Endothelial cell (in vitro differentiated cells): ENCODE results near the gene ABHD16B. TPM values are rescaled to one million over a fixed set of nuclear protein-coding genes. Genes with fewer than 3 reads are reported as not detected.
"Not testable (repeated sequence)": the region's sequence is repeated elsewhere in the genome, so short reads cannot be mapped to it uniquely, and the experiment has no call there.

Experiments used
- DNase-seq: peaks from one replicate; pipeline ENCODE4 v3.0.0; 2021; ENCODE audit warnings: low spot score
- H3K27ac Mint-ChIP-seq: one replicate; pipeline ENCODE4 v1.8.0; 2021; ENCODE audit warnings: mixed read lengths, inconsistent platforms; ENCODE audit not compliant: unreplicated experiment
- H3K27me3 Mint-ChIP-seq: one replicate; pipeline ENCODE4 v1.8.0; 2021; ENCODE audit warnings: mild to moderate bottlenecking, moderate library complexity, mixed read lengths, inconsistent platforms; ENCODE audit not compliant: unreplicated experiment
- H3K36me3 Mint-ChIP-seq: one replicate; pipeline ENCODE4 v1.8.0; 2021; ENCODE audit warnings: mild to moderate bottlenecking, low read depth, mixed read lengths, inconsistent platforms; ENCODE audit not compliant: unreplicated experiment
- H3K4me1 Mint-ChIP-seq: one replicate; pipeline ENCODE4 v1.8.0; 2021; ENCODE audit warnings: mild to moderate bottlenecking, mixed read lengths, inconsistent platforms; ENCODE audit not compliant: unreplicated experiment
- H3K4me3 Mint-ChIP-seq: one replicate; pipeline ENCODE4 v1.8.0; 2021; ENCODE audit warnings: mild to moderate bottlenecking, mixed read lengths, inconsistent platforms; ENCODE audit not compliant: unreplicated experiment
- H3K9me3 Mint-ChIP-seq: one replicate; pipeline ENCODE4 v1.8.0; 2021; ENCODE audit warnings: mixed read lengths, inconsistent platforms; ENCODE audit not compliant: unreplicated experiment
- total RNA-seq: library from RNA; stranded (reverse); fragmentation: NEBNext Ultra II Directional; extraction: Animal tissue kit (Norgen Biotek cat#: 25700); gene quantifications from one replicate; pipeline ENCODE4 v1.2.1, GENCODE V29; 2021; ENCODE audit not compliant: unreplicated experiment
- TF ChIP-seq, protein P1 (sequence below): fragments of 200-600 bp; sonication (generic); IDR thresholded peaks from one replicate; pipeline ENCODE4 v1.5.0; 2021; ENCODE audit warnings: antibody characterized with exemption; ENCODE audit not compliant: unreplicated experiment

The ABHD16B gene
- total RNA-seq, 1 donor from 2014 or later = not detected

DNA sequence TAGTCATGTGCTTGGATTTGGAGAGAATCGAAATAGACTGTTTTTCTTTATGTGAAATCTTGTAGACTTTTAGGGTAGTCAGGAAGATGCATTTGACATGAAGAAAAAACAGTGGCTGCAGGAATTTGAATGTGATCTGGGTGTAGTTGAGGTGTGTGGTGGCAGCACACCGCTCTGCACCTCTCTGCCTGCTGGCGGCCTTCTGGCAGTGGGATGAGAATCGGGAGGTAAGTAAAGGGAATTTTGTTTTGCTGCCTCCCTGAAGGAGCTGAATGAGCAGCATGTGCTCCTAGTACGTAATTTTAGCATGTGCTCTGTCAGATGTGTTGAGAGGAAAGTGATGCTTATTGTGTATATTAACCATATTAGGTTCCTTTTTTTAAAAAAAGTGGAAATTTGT lies 7.0 kb downstream of the ABHD16B start:
- Mint-ChIP-seq H3K4me3 (no peak overlapping the region), H3K9me3 (no peaks in the 10 kb centered on the region), H3K27ac (no peak overlapping the region), H3K36me3 (peaks cover 12% of the 10 kb centered on the region), H3K4me1 (peaks cover 16% of the 10 kb centered on the region), H3K27me3 (peaks cover 11% of the 10 kb centered on the region)
- TF ChIP-seq, protein P1, sequence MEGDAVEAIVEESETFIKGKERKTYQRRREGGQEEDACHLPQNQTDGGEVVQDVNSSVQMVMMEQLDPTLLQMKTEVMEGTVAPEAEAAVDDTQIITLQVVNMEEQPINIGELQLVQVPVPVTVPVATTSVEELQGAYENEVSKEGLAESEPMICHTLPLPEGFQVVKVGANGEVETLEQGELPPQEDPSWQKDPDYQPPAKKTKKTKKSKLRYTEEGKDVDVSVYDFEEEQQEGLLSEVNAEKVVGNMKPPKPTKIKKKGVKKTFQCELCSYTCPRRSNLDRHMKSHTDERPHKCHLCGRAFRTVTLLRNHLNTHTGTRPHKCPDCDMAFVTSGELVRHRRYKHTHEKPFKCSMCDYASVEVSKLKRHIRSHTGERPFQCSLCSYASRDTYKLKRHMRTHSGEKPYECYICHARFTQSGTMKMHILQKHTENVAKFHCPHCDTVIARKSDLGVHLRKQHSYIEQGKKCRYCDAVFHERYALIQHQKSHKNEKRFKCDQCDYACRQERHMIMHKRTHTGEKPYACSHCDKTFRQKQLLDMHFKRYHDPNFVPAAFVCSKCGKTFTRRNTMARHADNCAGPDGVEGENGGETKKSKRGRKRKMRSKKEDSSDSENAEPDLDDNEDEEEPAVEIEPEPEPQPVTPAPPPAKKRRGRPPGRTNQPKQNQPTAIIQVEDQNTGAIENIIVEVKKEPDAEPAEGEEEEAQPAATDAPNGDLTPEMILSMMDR = no peak
- no peak for DNase-seq

DNA sequence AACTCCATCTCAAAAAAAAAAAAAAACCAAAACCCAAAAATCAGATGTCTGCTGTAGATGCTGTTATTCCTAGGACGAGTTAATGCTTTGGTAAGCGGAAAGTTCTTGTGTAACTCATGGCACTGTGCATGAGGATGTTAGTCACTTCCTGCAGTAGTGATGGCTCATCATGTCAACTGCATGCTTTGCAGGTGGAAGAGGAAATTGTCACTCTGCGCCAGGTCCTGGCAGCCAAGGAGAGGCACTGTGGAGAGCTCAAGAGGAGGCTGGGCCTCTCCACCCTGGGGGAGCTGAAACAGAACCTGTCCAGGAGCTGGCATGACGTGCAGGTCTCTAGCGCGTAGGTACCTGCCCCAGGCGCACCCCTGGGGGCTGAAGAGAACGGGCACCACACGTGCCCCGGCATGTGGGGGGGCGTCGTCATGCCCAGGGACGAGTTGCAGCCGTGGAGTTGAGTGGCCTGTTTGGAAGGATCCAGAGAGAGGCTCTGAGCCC lies 12.2 kb downstream of the ABHD16B start:
- H3K4me1 Mint-ChIP-seq = peaks cover 3% of the 10 kb centered on the region
- no peak for DNase-seq
- no peaks in the 10 kb centered on the region for H3K9me3 Mint-ChIP-seq
- no peak overlapping the region for H3K27ac Mint-ChIP-seq
- peak overlapping the region; percentile 77 for H3K4me3 Mint-ChIP-seq
- peaks cover 22% of the 10 kb centered on the region for H3K36me3 Mint-ChIP-seq
- H3K27me3 Mint-ChIP-seq = peaks cover 5% of the 10 kb centered on the region
- TF ChIP-seq, protein P1 = no peak

DNA sequence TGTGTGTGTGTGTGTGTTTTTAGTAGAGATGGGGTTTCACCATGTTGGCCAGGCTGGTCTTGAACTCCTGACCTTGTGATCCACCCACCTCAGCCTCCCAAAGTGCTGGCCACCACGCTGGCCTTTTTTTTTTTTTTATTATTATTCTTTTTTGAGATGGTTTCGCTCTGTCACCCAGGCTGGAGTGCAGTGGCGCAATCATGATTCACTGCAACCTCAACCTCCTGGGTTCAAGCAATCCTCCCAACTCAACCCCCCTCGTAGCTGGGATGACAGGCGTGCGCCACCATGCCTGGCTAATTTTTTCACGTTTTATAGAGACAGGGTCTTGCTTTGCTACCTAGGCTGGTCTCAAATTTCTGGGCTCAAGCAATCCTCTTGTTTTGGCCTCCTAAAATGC lies 12.9 kb downstream of the ABHD16B start:
- not testable (repeated sequence) for H3K27ac Mint-ChIP-seq, H3K27me3 Mint-ChIP-seq, DNase-seq, H3K9me3 Mint-ChIP-seq, H3K4me1 Mint-ChIP-seq
- H3K36me3 Mint-ChIP-seq = peaks cover 19% of the 10 kb centered on the region
- peak overlapping the region; percentile 28 for H3K4me3 Mint-ChIP-seq

DNA sequence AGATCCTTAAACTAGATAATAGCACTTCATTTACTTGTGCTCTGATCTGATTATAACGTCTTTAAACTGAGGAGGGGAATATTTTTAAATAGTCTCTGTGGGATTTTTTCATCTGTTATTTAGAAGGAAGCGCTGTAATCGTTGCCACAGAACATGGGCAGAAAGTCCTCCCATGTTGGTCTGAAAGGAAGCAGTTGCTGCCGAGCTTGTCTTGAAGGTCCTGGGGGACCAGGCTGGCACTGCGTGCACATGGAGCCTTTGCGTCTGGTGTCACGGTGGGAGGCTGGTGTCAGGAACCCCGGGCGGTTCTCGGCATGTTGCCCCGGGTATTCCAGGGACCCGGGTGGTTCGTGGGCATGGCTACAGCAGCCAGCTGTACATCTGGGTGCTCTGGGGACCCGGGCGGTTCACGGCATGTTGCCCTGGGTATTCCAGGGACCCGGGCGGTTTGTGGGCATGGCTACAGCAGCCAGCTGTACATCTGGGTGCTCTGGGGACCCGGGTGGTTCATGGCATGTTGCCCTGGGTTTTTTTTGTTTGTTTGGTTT lies 15.3 kb downstream of the ABHD16B start:
- H3K4me3 Mint-ChIP-seq = peak overlapping the region; percentile 21
- no peak for DNase-seq
- H3K4me1 Mint-ChIP-seq = peaks cover 3% of the 10 kb centered on the region
- no peaks in the 10 kb centered on the region for H3K9me3 Mint-ChIP-seq
- no peak overlapping the region for H3K27ac Mint-ChIP-seq
- H3K27me3 Mint-ChIP-seq = peaks cover 3% of the 10 kb centered on the region
- H3K36me3 Mint-ChIP-seq = peaks cover 19% of the 10 kb centered on the region
- TF ChIP-seq, protein P1 = no peak

DNA sequence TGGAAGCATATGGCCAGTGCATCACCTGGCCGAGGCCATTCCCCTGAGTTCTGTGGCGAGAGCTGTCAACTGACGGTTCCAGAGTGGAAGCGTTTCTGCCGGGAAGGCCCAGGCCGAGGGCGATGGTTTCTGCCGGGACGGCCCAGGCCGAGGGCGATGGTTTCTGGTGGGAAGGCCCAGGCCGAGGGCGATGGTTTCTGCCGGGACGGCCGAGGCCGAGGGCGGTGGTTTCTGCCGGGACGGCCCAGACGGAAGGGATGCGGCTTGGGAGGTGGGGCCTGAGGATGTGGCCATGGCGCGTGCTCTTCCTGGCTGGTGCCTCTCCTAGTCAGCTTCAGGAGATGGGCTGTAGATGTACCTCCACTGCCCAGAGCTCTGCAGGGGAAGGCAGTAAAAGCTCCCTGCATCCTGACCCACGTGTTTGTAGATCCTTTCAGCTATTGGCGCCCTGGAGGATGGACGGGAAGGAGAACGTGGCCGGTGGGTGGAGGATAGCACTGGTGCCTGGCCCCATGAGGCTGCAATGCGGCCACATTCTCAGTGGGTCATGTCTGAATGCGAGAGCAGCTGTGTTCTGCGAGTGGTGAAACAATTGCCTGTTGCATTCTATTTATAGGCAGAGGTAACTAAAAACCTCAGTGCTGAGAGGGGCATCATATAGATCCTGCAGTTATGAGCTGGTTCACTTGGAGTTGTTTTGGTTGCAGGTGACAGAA lies 16.6 kb downstream of the ABHD16B start:
- peaks cover 19% of the 10 kb centered on the region for H3K36me3 Mint-ChIP-seq
- TF ChIP-seq, protein P1 = no peak
- peaks cover 3% of the 10 kb centered on the region for H3K27me3 Mint-ChIP-seq

More for the DNA sequence above, 16.6 kb downstream of the ABHD16B start:
- no peak for DNase-seq
- Mint-ChIP-seq H3K9me3 (no peaks in the 10 kb centered on the region), H3K4me1 (peaks cover 3% of the 10 kb centered on the region), H3K4me3 (no peak overlapping the region), H3K27ac (no peak overlapping the region)
